Middle frontal gyrus (tissue), 1 donor: Measurements from ENCODE around the gene TBX5.

Experiments used
- DNase-seq: peaks from one replicate; pipeline ENCODE4 v3.0.0-alpha.2; 2015; ENCODE audit warnings: low spot score; ENCODE audit errors: extremely low spot score

The TBX5 gene

DNA sequence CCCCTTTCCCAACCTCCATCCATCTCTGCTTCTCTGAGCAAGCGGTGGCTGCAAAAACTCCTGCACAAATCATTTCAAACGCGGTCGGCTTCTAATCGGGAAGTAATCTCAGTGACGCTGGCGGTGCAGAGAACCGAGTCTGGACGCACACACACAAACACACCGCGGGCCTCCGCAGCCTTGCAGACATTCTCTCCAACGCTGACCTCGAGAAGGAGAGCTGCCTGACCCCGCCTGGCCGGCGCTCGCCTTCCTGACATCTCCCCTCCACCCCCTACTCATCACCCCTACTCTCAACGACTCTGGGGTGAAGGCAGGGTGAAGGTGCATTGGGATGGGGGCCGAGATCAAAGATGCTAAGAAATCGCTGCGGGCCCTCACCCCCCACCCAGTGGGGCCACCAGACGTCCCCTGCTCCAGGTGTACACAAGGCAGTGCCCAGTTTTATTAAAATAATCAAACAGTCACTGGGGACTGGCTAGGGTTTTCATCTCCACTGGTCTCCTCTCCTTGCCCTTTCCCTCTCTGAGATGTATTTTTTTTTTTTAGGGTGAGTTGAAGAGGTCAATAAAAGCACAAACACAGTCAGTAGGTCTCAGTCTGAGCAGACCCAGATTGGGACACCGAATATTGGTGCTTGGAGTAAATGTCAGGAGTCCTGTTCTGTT is 506 bp upstream of the TBX5 start:
- DNase-seq, result no peak

DNA sequence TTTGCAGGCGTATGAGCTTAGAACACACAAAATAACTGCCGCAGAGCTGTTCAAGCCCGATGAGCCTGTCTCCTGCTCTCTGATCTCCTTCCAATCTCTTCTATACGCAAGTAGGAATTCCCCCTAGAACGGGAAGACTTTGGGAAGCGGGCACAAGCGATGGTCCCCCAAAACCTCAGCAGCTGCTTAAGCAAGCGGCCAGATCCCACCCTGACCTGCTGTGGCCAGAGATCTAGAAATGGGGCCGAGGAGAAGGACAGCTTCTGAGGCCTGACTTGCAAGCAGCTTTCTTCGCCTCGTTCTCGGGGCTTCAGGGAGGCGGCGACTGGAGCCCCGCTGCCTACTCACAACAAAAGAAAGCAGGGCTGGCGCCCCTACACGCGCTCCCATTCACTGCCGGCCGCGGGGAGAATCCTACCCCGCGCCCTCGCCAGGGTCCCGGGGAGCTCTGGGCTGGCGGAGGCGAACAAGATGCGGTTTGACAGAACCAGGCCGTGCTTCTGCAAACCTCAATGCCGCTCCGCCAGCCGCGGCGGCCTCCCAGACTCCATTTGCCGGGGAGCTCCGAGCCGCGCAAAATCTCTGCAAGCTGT is 922 bp downstream of the TBX5 start:
- DNase-seq, result no peak

DNA sequence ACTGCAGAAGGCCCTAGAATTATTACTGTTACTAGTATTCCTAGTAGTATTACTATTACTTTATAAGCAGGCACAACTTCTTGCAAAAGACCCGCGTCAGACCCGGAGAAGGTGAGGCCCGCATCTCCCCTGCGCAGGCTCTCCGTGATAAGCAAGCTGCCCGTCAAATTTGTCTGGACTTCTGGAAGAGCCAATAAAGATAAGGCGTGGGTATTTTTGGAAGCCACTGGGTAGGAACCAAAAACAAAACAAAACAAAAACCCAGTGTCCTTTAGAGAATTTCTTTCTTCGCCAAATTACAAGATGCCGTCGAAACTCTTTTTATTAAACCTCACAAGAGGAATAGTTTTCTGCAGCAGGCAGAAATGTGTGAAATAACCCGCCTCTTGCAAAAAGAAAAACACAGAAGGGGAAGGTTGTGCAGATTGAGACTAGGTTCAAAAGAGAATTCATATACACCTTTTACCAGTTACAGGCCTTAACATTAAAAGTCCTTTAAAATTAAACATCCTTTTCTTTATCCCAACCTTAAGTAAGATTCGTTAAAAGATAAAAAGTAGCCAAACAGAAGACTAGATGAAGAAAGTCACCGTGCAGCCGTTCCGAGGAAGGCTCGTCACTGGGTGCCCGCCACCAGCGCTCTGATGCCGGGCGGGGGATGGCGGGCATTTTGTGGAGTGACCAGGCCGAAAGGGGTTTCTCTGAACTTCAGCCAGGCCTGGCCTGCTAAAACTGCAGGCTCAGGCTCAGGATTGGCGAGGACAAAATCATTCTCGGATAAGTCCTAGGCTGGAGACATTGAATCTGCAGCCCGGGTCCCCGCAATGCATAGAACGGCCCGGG is 1.6 kb downstream of the TBX5 start:
- DNase-seq, result no peak

GRCh38 chr12:114403690-114404066 is 2.3 kb downstream of the TBX5 start:
- no peak for DNase-seq

GRCh38 chr12:114403011-114403689 is 2.8 kb downstream of the TBX5 start:
- no peak for DNase-seq

DNA sequence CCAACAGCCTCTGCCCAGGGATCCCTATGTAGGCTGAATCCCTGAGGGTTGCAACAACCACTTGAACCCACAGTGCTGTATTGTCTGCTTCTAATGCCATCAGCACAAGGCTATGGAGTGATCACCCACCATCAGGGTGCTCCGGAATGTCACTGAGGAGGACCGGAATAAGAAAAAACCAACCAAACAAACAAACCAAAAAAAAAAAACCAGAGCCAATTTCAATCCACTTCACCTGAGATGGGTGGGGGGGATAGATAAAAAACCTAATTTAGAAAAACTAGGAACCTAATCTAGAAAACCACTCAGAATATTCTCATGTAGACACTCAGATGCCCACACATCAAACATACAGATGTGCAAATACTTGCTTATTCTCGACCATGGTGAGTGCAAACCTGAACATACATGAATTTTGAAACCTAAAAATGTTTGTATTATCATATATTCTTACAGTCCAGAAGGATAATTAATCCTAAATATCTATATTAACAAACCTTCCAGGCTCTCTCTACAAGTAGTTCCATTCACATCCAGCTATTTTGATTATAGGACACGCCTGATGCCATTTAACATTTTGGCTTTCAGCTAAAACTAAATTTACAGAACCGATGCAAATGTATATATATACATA is 3.7 kb downstream of the TBX5 start:
- DNase-seq, result no peak

GRCh38 chr12:114401328-114402083 is 4.4 kb downstream of the TBX5 start:
- no peak for DNase-seq

DNA sequence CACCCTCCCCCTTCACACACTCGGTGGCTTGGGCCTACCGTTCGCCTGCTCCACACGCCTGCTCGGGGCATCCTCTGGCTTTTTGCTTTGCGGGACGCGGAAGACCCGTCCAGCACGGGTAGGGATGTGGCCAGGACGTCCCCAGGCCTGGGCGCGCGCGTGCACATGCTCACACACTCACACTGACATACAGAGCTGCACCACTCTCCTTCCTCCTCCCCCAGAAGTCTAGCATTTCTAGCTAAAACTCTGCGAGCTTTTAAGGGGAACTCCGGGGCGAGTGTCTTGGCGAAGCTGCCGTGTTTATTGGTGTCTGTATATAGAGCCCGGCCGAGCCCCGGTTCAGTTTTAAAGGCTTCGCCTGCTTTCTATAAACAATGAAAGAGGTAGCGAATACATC is 5.0 kb downstream of the TBX5 start:
- DNase-seq, result no peak

DNA sequence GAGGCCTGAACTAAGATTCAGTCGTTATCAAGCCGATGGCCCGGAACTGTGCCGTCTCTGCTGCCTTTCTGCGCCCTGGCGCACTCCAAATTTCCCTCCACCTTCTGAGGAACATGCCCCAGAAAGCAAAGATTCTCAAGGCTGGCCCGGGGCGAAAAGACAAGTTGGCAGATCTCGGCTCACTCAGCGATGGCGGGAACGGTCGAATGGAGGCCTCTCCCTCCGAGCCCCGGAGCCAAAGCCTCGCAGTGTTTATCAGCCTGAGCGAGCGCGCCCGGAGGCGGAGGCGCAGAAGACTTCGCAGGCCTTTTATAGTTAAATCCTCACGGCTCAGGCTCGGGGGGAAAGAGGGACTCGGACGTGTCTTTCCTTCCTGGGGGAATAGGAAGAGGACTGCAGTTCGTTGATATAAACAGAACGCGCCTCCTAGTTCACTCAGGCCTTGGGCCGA is 5.6 kb downstream of the TBX5 start:
- DNase-seq, result no peak

GRCh38 chr12:114399664-114400211 is 6.2 kb downstream of the TBX5 start:
- no peak for DNase-seq

DNA sequence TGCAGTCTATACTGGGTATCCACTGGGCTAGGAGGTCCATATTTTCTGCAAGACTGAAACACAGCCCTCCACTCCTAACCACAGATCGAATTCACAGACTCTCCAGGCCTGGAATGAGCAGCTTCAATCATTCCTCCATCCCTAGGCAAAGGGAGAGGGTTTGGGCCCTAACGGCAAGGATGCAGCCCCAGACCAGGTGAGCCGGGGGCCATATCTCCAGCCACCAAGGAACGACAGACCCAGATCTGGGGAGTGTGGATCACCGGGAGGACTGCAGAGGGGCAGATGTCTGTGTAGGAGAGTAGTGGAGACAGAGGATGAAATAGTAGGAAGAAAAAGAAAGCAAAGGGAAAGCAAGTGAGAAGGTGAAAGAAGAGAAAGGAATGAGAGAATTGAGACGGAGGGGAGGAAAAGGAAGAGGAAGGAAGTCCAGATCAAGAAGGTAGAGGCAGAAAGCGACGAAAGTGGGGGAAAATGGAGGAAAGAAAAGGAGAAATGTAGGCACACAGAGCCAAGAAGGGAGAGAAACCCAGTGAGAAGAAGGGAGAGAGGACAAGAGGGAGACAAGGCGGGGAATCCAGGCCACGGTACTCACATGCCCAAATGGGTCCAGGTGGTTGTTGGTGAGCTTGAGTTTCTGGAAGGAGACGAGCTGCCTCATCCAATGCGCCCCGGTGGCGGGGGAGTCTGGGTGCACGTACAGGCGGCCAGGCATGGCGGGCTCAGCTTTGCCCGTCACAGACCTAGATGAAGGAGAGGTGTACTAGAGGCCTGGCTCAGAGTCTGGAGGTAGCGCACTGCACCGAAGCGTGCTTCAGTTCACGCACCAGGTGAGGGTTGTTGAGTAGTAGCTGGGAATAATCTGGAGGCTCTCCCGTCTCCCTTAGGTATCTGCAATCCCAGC is 7.7 kb downstream of the TBX5 start:
- no peak for DNase-seq

DNA sequence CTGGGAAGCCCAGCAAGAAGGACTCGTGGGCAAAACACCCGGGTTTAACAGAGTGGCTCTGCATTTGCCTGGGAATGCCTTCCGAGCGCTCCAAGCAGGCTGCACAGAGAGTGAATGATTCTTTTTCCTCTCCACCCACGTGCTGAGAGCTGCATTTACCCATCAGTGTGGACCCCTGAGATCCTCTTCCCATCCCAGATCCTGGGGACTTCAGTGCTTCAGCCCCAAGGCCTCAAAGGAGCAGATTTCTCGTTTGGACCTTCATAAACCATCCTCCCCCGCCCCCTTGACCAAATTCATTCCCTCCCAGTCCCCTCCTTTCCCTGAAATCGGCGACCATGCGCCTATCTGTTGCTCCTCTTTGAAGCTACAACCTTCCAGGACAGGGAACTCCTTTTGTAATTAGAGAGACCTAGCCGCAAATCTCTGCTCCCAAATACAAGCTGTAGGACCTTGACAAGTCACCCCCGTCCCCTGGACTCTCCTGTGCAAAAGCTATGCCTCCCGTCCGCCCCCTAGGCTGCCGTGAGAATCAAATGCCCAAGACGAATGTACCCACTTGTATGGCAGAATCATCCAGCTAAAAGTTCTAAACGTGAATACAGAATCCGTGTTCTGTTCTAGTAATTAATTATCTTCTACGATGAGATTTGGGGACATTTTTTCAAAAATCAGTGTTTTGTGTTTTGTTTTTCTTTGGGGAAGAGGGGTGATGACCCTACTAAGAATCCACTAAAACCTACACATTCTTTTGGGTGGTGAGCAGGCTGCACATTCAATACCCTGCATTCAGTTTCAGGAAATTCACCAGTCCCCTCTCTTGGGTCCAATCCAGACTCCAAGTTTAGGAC is 8.8 kb downstream of the TBX5 start:
- DNase-seq, result no peak

DNA sequence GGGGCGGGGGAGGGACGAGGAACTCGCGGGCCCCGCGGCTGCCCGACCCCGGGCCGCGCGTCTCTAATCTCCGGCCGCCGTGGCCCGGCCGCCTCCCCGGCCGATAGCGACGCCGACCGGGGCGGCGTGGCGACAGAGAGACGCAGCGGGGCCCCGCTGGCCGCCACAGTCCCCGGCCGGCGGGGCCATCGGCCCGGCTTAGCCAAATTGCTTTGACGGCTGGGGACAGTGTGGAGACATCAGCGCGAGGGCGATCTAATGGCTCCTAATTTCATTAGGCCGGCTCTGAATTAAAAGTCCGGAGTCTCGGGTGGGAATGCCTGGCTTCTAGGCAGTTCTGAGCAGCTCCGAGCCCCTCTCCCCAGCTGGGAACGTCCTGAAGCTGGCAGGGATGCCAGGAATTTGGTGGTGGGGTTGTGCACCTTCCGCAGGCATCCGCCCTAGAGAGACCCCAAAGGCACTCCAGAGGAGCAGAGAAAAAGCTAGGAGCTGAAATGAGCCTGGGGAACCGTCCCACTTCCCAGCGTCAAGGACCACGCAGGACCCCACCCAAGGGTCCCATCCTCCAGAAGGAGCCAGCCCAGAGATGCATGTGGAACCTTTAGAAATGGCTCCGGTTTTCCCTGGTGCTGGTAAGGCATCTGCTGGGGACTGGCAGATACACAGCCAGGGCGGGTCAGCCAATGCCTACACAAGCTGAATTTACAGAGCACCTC is 9.6 kb downstream of the TBX5 start:
- DNase-seq, result no peak

DNA sequence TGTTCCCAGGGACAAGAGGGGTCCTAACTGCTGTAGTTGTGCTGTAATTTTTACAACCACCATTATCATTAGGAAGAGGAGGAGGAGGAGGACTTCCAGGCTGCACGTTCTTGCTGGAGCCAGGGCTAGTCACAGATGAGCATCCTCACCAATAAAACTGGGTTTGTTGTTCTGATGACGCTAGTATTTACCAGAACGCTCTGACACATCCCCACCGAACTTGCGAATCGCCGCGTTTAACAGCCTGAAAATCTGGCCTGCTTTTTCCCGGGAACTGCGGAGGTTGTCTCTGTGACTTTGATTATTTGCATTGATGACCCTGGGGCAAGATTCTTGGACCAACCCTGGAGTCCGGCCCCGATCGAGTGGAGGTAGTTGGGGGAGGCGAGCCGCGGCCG is 10.2 kb downstream of the TBX5 start:
- DNase-seq, result no peak

DNA sequence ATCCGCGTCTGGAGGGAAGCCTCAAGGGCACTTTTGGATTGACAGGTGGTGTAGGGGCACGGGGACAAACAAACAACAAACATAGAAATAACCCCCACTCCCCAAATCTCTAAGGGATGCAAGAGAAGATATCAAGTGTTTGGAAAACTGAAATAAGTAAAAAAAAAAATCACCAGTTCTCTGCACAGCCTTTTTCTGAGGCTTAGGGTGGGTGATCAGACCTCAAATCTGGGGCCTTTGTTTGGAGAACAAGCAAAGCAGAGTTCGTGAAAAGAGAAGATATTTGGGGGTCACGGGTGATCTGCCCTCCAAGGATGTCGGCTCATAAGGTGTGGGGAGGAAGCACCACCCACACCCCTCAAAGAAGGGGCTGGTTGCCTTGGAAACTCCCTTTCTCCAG is 10.7 kb downstream of the TBX5 start:
- DNase-seq, result no peak

- DNase-seq, result no peak
Observed at GRCh38 chr12:114393569-114393968, 12.4 kb downstream of the TBX5 start.

- no peak for DNase-seq
Observed at GRCh38 chr12:114392909-114393308, 13.0 kb downstream of the TBX5 start.

GRCh38 chr12:114391088-114391487 is 14.9 kb downstream of the TBX5 start:
- DNase-seq, result no peak
